Hepatocyte (in vitro differentiated cells): ENCODE measurements around the gene IL13. TPM values are rescaled to one million over a fixed set of nuclear protein-coding genes. Genes with fewer than 3 reads are reported as not detected.

Experiments
- DNase-seq: peaks from one replicate; pipeline ENCODE4 v3.0.0-alpha.2; 2016; ENCODE audit warnings: low spot score
- H2AFZ ChIP-seq: fragments of 200-600 bp; sonication (generic); 2 replicates; pipeline ENCODE4 v1.6.0; 2016; ENCODE audit warnings: antibody characterized with exemption, mild to moderate bottlenecking
- H3K27ac ChIP-seq: fragments of 200-600 bp; sonication (generic); 2 replicates; pipeline ENCODE4 v1.5.1; 2016; ENCODE audit warnings: mild to moderate bottlenecking
- H3K27me3 ChIP-seq: fragments of 200-600 bp; sonication (generic); 2 replicates; pipeline ENCODE4 v1.6.1; 2016
- H3K36me3 ChIP-seq: fragments of 200-600 bp; sonication (generic); replicated peaks from 2 replicates; pipeline ENCODE4 v1.5.1; 2016; ENCODE audit warnings: low read depth; ENCODE audit not compliant: insufficient read depth
- H3K4me1 ChIP-seq: fragments of 200-600 bp; sonication (generic); 2 replicates; pipeline ENCODE4 v1.5.1; 2016; ENCODE audit warnings: mild to moderate bottlenecking, moderate library complexity; ENCODE audit not compliant: insufficient read depth
- H3K4me2 ChIP-seq: fragments of 200-600 bp; sonication (generic); 2 replicates; pipeline ENCODE4 v1.6.0; 2016
- H3K4me3 ChIP-seq: fragments of 200-600 bp; sonication (generic); 2 replicates; pipeline ENCODE4 v1.5.1; 2016; ENCODE audit warnings: mild to moderate bottlenecking
- H3K79me2 ChIP-seq: fragments of 200-600 bp; sonication (generic); 2 replicates; pipeline ENCODE4 v1.6.0; 2017; ENCODE audit warnings: mild to moderate bottlenecking
- H3K9me2 ChIP-seq: fragments of 200-600 bp; sonication (generic); replicated peaks from 2 replicates; pipeline ENCODE4 v1.6.0; 2017; ENCODE audit warnings: mild to moderate bottlenecking; ENCODE audit not compliant: insufficient read depth
- H3K9me3 ChIP-seq: fragments of 200-600 bp; sonication (generic); 2 replicates; pipeline ENCODE4 v1.5.1; 2016; ENCODE audit warnings: low read depth, mild to moderate bottlenecking
- H4K20me1 ChIP-seq: fragments of 200-600 bp; sonication (generic); 2 replicates; pipeline ENCODE4 v1.6.0; 2016; ENCODE audit warnings: mild to moderate bottlenecking; ENCODE audit not compliant: insufficient read depth, poor library complexity, severe bottlenecking
- EZH2 ChIP-seq: fragments of 200-600 bp; sonication (generic); IDR thresholded peaks from 2 replicates; pipeline ENCODE4 v1.6.1; 2016; ENCODE audit warnings: antibody characterized with exemption, mild to moderate bottlenecking, borderline replicate concordance
- EZH2phosphoT487 ChIP-seq: fragments of 200-600 bp; sonication (generic); IDR thresholded peaks from one replicate; pipeline ENCODE4 v1.6.1; 2018; ENCODE audit warnings: antibody characterized with exemption, mild to moderate bottlenecking, low read depth, moderate library complexity; ENCODE audit not compliant: unreplicated experiment, severe bottlenecking
- WGBS: methylation state at CpG from one replicate; pipeline ENCODE4 v1.1.6; 2016; ENCODE audit warnings: low lambda C conversion rate; ENCODE audit errors: missing lambda C conversion rate; 5-methylcytosine and 5-hydroxymethylcytosine counted together
- polyA plus RNA-seq: library from polyadenylated mRNA; unstranded; fragments of >200 nt; fragmentation: Nextera tagmentation; extraction: Ambion mirVana; gene quantifications from 2 replicates; pipeline ENCODE4 v1.2.1, GENCODE V29; 2016
- total RNA-seq: library from RNA; depleted of rRNA; stranded (reverse); fragments of >200 nt; gene quantifications from 2 replicates; pipeline ENCODE4 v1.2.3, GENCODE V29; 2014
- TF ChIP-seq, protein P1 (sequence below): fragments of 200-600 bp; sonication (generic); IDR thresholded peaks from 2 replicates; pipeline ENCODE4 v1.5.1; 2016; ENCODE audit warnings: antibody characterized with exemption, mild to moderate bottlenecking; ENCODE audit not compliant: poor library complexity

Gene IL13
- total RNA-seq (not detected in 2 replicates), polyA plus RNA-seq (not detected in 2 replicates)

DNA sequence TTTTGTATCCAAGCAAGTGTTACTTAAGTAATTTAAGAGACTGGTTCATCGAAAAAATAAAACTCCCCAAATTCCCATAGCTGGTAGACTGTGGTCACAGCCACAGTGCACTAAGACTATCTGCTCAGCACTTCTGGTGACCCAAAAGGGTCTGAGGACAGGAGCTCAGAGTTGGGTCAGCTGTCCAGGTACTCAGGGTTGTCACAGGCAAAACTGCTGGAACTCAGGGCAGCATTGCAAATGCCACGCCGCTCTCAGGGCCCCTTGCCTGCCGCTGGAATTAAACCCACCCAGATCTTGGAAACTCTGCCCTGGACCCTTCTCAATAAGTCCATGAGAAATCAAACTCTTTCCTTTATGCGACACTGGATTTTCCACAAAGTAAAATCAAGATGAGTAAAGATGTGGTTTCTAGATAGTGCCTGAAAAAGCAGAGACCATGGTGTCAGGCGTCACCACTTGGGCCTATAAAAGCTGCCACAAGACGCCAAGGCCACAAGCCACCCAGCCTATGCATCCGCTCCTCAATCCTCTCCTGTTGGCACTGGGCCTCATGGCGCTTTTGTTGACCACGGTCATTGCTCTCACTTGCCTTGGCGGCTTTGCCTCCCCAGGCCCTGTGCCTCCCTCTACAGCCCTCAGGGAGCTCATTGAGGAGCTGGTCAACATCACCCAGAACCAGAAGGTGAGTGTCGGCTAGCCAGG, at the start of gene IL13:
Gene IL13 (plus strand): TSS at position 498 of the 705 bp plus-strand sequence. CDS start 14 bp downstream, at position 512.
- no peaks in the 10 kb centered on the region for H3K9me3 ChIP-seq
- DNase-seq: no peak
- H4K20me1 ChIP-seq: no peaks in the 10 kb centered on the region
- no peaks in the 10 kb centered on the region for H3K79me2 ChIP-seq
- peaks cover under 1% of the 10 kb centered on the region for H3K4me1 ChIP-seq
- H3K9me2 ChIP-seq: no peaks in the 10 kb centered on the region
- no peak within 1 kb of the TSS for H2AFZ ChIP-seq
- H3K4me2 ChIP-seq: no peak within 1 kb of the TSS
- H3K36me3 ChIP-seq: no peaks in the 10 kb centered on the region
- peaks cover 31% of the 10 kb centered on the region for H3K27me3 ChIP-seq
- no peak for TF ChIP-seq EZH2
- TF ChIP-seq, protein P1, sequence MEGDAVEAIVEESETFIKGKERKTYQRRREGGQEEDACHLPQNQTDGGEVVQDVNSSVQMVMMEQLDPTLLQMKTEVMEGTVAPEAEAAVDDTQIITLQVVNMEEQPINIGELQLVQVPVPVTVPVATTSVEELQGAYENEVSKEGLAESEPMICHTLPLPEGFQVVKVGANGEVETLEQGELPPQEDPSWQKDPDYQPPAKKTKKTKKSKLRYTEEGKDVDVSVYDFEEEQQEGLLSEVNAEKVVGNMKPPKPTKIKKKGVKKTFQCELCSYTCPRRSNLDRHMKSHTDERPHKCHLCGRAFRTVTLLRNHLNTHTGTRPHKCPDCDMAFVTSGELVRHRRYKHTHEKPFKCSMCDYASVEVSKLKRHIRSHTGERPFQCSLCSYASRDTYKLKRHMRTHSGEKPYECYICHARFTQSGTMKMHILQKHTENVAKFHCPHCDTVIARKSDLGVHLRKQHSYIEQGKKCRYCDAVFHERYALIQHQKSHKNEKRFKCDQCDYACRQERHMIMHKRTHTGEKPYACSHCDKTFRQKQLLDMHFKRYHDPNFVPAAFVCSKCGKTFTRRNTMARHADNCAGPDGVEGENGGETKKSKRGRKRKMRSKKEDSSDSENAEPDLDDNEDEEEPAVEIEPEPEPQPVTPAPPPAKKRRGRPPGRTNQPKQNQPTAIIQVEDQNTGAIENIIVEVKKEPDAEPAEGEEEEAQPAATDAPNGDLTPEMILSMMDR: no peak
- no peak for TF ChIP-seq EZH2phosphoT487
- WGBS: 94% methylated on average over 12 of the region's 12 CpGs
- no peak within 1 kb of the TSS for H3K4me3 ChIP-seq
- no peak within 1 kb of the TSS for H3K27ac ChIP-seq

DNA sequence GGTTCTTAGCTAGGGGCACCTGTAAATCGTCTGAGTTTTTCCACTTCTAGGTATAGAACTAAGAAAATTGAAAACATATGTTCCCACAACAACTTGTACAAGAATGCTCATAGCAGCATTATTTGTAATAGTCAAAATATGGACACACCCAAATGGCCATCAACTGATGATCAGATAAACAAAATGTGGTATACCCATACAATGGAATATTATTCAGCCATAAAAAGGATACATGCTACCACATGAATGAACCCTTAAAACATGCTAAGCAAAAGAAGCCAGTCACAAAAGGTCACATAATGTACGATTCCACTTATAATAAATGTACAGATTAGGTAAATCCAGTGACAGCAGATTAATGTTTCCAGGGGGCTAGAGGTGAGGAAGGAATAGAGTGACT, 46.0 kb upstream of the IL13 start:
- no peak for DNase-seq
- Histone ChIP-seq H3K27me3 (no peaks in the 10 kb centered on the region), H3K4me2 (no peak overlapping the region), H3K4me3 (no peak overlapping the region), H3K4me1 (no peaks in the 10 kb centered on the region), H3K36me3 (no peaks in the 10 kb centered on the region), H3K9me2 (no peaks in the 10 kb centered on the region), H4K20me1 (no peaks in the 10 kb centered on the region), H3K9me3 (no peaks in the 10 kb centered on the region), H3K27ac (no peak overlapping the region), H3K79me2 (no peaks in the 10 kb centered on the region), H2AFZ (no peak overlapping the region)
- TF ChIP-seq EZH2phosphoT487 (no peak), EZH2 (no peak)
- TF ChIP-seq, protein P1: no peak
- WGBS: 93% methylated on average over 2 of the region's 2 CpGs

DNA sequence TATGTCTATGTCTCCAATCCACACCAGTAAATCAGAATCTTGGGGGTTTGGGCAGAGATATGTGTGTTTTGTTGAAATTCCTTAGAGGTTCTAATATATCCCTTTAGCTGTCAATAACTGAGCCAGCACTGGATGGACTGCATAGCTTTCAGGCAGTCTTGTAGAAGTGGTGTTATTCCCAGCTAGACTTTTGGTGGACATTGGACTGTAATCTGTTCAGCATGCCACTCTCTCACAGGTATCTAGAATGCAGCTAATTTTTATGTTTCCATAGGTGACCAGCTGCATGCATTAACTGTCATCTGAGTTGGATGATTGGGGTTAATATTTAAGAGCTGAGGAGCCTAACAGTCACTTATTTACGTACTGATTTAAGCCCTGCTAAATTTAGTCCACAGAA, 45.1 kb upstream of the IL13 start:
- TF ChIP-seq EZH2phosphoT487 (no peak), EZH2 (no peak)
- TF ChIP-seq, protein P1: no peak
- Histone ChIP-seq H3K4me2 (no peak overlapping the region), H3K79me2 (no peaks in the 10 kb centered on the region), H3K4me3 (no peak overlapping the region), H3K9me3 (no peaks in the 10 kb centered on the region), H3K9me2 (no peaks in the 10 kb centered on the region), H3K36me3 (no peaks in the 10 kb centered on the region), H3K27me3 (no peaks in the 10 kb centered on the region), H3K4me1 (no peaks in the 10 kb centered on the region), H3K27ac (no peak overlapping the region), H2AFZ (no peak overlapping the region), H4K20me1 (no peaks in the 10 kb centered on the region)
- DNase-seq: peak; percentile 24
- 72% methylated on average over 1 of the region's 1 CpG for WGBS
